Ovary (tissue), 3 donors: Measurements from ENCODE around the gene CXorf49B.
"Not testable (repeated sequence)": the region's sequence is repeated elsewhere in the genome, so short reads cannot be mapped to it uniquely, and the experiment has no call there.

Experiments used
- CTCF ChIP-seq, 3 donors: fragments of 450-650 bp in 2 of 3; fragments of 200-600 bp in 1 of 3; IDR thresholded peaks; one replicate each; pipeline versions ENCODE4 v1.5.1 to v1.8.0; 2016 to 2022; ENCODE audit warnings: antibody characterized with exemption in 3 of 3, mild to moderate bottlenecking in 1 of 3
- POLR2A ChIP-seq: fragments of 450-650 bp; IDR thresholded peaks from one replicate; pipeline ENCODE4 v1.6.1; 2017; ENCODE audit warnings: antibody characterized with exemption, mild to moderate bottlenecking, moderate library complexity
- donor health status: DM: no; HTN: no; CAD: no.

DNA sequence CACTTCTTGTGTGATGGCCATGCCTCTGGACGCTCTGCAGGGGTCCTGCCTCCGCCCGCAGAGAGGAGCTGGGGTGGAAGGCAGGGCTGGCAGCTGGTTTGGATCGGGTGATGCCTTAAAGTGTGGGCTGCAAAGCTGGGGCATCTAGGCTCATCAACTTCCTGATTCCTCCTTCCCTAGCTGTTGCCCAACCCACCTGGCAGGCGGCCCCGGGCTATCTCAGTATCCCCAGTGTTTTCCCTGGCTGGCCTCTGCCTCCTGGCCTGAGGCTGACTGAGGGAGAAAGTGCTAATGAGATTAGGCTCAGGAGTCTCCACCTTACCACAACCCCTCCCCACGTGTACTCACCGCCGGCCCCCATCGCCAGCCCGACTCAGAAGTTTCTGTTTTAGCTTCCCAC is 1.7 kb downstream of the CXorf49B start:
- not testable (repeated sequence) for TF ChIP-seq POLR2A; CTCF (IDR thresholded peaks at IDR 0.05)
